OCI-LY1 (cell line): ENCODE data around the gene SLC12A7.

ENCODE experiments used
- H2AFZ ChIP-seq: fragments of 200-600 bp; sonication (generic), shearing (Covaris generic); 2 replicates; pipeline ENCODE4 v1.6.0; 2014; ENCODE audit warnings: antibody characterized with exemption, mild to moderate bottlenecking, low read length
- H3F3A ChIP-seq: fragments of 200-600 bp; sonication (generic), shearing (Covaris generic); 2 replicates; pipeline ENCODE4 v1.6.0; 2014; ENCODE audit warnings: mild to moderate bottlenecking, antibody characterized with exemption, low read length, moderate library complexity; ENCODE audit not compliant: insufficient read depth
- H3K27ac ChIP-seq: fragments of 200-600 bp; sonication (generic); 2 replicates; pipeline ENCODE4 v1.5.1; 2014; ENCODE audit warnings: low read length, mixed run types, mild to moderate bottlenecking, low read depth; ENCODE audit not compliant: poor library complexity, severe bottlenecking
- H3K27me3 ChIP-seq: fragments of 200-600 bp; sonication (generic); 2 replicates; pipeline ENCODE4 v1.6.0; 2014; ENCODE audit warnings: antibody characterized with exemption, mild to moderate bottlenecking, low read length, moderate library complexity; ENCODE audit not compliant: insufficient read depth
- H3K36me3 ChIP-seq: fragments of 200-600 bp; sonication (generic); 2 replicates; pipeline ENCODE4 v1.6.1; 2014; ENCODE audit warnings: mild to moderate bottlenecking, antibody characterized with exemption, low read length, moderate library complexity, mixed read lengths; ENCODE audit not compliant: insufficient read depth
- H3K4me1 ChIP-seq: fragments of 200-600 bp; sonication (generic); 2 replicates; pipeline ENCODE4 v1.5.1; 2014; ENCODE audit warnings: mild to moderate bottlenecking, low read length, moderate library complexity; ENCODE audit not compliant: insufficient read depth, severe bottlenecking
- H3K4me2 ChIP-seq: fragments of 200-600 bp; sonication (generic), shearing (Covaris generic); 2 replicates; pipeline ENCODE4 v1.6.1; 2014; ENCODE audit warnings: low read length
- H3K4me3 ChIP-seq: fragments of 200-600 bp; sonication (generic); 2 replicates; pipeline ENCODE4 v1.5.1; 2014; ENCODE audit warnings: low read length, low read depth, mild to moderate bottlenecking, mixed read lengths; ENCODE audit not compliant: poor library complexity, severe bottlenecking
- H3K79me2 ChIP-seq: fragments of 200-600 bp; shearing (Covaris generic); 2 replicates; pipeline ENCODE4 v1.6.1; 2016; ENCODE audit warnings: mixed run types, low read length, mixed read lengths; ENCODE audit not compliant: insufficient read depth
- H3K9ac ChIP-seq: fragments of 200-600 bp; sonication (generic), shearing (Covaris generic); 2 replicates; pipeline ENCODE4 v1.6.1; 2014; ENCODE audit warnings: mild to moderate bottlenecking, low read length, mixed read lengths
- H3K9me2 ChIP-seq: fragments of 200-600 bp; sonication (generic), shearing (Covaris generic); 2 replicates; pipeline ENCODE4 v1.6.1; 2014; ENCODE audit warnings: low read depth, mild to moderate bottlenecking, low read length, mixed read lengths
- H3K9me3 ChIP-seq: fragments of 200-600 bp; shearing (Covaris generic); 2 replicates; pipeline ENCODE4 v1.6.1; 2014; ENCODE audit warnings: low read length, mixed read lengths
- H4K20me1 ChIP-seq: fragments of 200-600 bp; sonication (generic), shearing (Covaris generic); 2 replicates; pipeline ENCODE4 v1.6.0; 2016; ENCODE audit warnings: mild to moderate bottlenecking, low read length; ENCODE audit not compliant: insufficient read depth
- EZH2 ChIP-seq: fragments of 200-600 bp; sonication (generic), shearing (Covaris generic); IDR thresholded peaks from 2 replicates; pipeline ENCODE4 v1.8.0; 2017; ENCODE audit warnings: borderline replicate concordance, mixed run types, mild to moderate bottlenecking, antibody characterized with exemption, low read length, moderate library complexity, mixed read lengths
- TF ChIP-seq, protein P1 (sequence below): fragments of 200-600 bp; sonication (generic), shearing (Covaris generic); IDR thresholded peaks from 2 replicates; pipeline ENCODE4 v1.5.1; 2017; ENCODE audit warnings: mild to moderate bottlenecking, antibody characterized with exemption, low read length, moderate library complexity, mixed read lengths

SLC12A7 gene

DNA sequence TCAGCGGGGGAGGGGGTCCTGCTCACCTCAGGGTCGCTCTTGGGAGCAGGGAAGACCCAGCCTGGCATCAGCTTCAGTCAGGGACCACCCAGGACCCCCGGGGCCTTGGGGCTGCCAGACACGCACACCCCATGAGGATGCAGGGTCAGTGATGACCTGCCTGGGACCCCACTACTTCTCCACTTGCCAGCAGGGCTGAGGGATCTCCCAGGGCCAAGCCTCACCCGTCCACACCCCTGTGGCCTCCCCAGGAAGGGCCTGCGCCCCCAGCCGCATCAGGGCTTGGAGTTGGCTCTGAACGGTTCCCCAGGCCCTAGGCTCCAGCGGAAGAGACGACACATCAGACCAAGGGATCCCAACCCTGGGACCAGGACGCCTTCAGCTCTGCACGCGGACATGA is 33.7 kb downstream of the SLC12A7 start:
- Histone ChIP-seq H3K4me2 (no peak overlapping the region), H3K27me3 (no peaks in the 10 kb centered on the region; the same call in 1 of the 2 replicates), H3K36me3 (no peaks in the 10 kb centered on the region), H3K27ac (no peak overlapping the region), H4K20me1 (no peaks in the 10 kb centered on the region), H3F3A (no peaks in the 10 kb centered on the region), H3K4me1 (no peaks in the 10 kb centered on the region), H2AFZ (no peak overlapping the region), H3K9me2 (no peaks in the 10 kb centered on the region), H3K9me3 (no peaks in the 10 kb centered on the region), H3K79me2 (no peaks in the 10 kb centered on the region), H3K9ac (no peak overlapping the region), H3K4me3 (no peak overlapping the region)
- no peak for TF ChIP-seq EZH2
- TF ChIP-seq, protein P1, sequence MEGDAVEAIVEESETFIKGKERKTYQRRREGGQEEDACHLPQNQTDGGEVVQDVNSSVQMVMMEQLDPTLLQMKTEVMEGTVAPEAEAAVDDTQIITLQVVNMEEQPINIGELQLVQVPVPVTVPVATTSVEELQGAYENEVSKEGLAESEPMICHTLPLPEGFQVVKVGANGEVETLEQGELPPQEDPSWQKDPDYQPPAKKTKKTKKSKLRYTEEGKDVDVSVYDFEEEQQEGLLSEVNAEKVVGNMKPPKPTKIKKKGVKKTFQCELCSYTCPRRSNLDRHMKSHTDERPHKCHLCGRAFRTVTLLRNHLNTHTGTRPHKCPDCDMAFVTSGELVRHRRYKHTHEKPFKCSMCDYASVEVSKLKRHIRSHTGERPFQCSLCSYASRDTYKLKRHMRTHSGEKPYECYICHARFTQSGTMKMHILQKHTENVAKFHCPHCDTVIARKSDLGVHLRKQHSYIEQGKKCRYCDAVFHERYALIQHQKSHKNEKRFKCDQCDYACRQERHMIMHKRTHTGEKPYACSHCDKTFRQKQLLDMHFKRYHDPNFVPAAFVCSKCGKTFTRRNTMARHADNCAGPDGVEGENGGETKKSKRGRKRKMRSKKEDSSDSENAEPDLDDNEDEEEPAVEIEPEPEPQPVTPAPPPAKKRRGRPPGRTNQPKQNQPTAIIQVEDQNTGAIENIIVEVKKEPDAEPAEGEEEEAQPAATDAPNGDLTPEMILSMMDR = no peak

GRCh38 chr5:1077491-1078020 is 34.3 kb downstream of the SLC12A7 start:
- TF ChIP-seq, protein P1 = no peak
- no peak for TF ChIP-seq EZH2
- no peak overlapping the region for H3K4me3 ChIP-seq
- H3K9me3 ChIP-seq = no peaks in the 10 kb centered on the region
- no peak overlapping the region for H3K4me2 ChIP-seq
- no peaks in the 10 kb centered on the region for H3F3A ChIP-seq
- H3K27ac ChIP-seq = no peak overlapping the region
- no peaks in the 10 kb centered on the region for H4K20me1 ChIP-seq
- no peaks in the 10 kb centered on the region for H3K4me1 ChIP-seq
- no peaks in the 10 kb centered on the region for H3K9me2 ChIP-seq
- no peaks in the 10 kb centered on the region; the same call in 1 of the 2 replicates for H3K27me3 ChIP-seq
- H3K9ac ChIP-seq = no peak overlapping the region
- H2AFZ ChIP-seq = no peak overlapping the region
- no peaks in the 10 kb centered on the region for H3K36me3 ChIP-seq
- H3K79me2 ChIP-seq = no peaks in the 10 kb centered on the region

DNA sequence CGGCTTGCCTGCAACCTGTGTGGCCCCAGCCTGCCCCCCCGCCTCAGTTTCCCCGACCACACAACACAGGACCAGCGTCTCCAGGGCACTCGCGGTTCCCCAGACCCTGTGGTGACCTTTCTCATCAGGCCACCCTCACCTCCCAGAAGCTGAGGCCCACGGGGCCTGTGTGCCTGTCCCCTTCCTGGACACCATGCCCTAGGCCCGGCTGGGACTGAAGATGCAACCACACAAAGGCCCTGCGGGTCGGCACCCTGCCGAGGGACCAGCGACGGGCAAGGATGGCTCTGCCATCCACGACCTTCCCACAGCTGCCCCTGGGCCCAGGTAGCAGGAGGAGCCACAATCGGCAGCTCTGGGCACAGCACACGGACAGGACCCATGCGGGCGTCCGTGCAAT is 34.8 kb downstream of the SLC12A7 start:
- TF ChIP-seq EZH2 = no peak
- TF ChIP-seq, protein P1 = no peak

More for the DNA sequence above, 34.8 kb downstream of the SLC12A7 start:
- Histone ChIP-seq H3K4me1 (no peaks in the 10 kb centered on the region), H2AFZ (no peak overlapping the region), H3K27me3 (no peaks in the 10 kb centered on the region; the same call in 1 of the 2 replicates), H3K79me2 (no peaks in the 10 kb centered on the region), H3K9ac (no peak overlapping the region), H3K9me2 (no peaks in the 10 kb centered on the region), H3K9me3 (no peaks in the 10 kb centered on the region), H3K4me2 (no peak overlapping the region), H3K27ac (no peak overlapping the region), H3F3A (no peaks in the 10 kb centered on the region), H3K36me3 (no peaks in the 10 kb centered on the region), H4K20me1 (no peaks in the 10 kb centered on the region), H3K4me3 (no peak overlapping the region)
